HG03159 (cell line): ENCODE measurements around the gene HOMER2.
A peak's percentile ranks its signal among the peaks of the same experiment; 100 is the strongest.

ENCODE experiments used
- ATAC-seq: cut with Tn5 transposase; IDR thresholded peaks from one replicate; pipeline ENCODE4 v1.9.1; 2021; ENCODE audit warnings: mild to moderate bottlenecking, moderate library complexity; ENCODE audit not compliant: unreplicated experiment

HOMER2 gene

DNA sequence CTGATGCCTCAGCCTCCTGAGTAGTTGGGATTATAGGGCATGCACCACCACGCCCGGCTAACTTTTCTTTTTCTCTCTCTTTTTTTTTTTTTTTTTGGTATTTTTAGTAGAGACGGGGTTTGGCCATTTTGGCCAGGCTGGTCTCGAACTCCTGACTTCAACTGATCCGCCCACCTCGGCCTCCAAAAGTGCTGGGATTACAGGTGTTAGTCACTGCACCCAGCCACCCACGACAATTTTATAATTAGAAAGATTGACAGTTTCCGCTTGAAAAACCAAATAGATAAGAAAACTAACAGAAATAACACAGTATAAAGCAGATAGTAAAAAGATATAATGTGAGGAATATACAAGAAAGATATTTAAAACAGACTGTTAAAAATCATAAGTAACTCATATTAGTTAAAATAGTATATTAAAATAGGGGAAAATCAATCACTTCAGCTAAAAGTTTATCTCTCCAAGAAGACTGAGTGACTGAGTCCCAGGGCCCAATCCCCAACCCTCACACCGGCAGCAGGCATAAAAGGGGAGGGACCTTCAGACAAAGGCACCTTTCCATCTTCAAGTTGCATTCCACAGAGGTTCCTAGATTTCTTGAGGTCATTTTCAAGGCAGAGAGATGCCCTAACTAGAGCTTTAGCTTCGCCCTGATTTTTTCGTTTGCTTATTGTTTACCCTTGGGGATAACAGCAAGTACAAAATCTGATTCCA, 144.4 kb downstream of the HOMER2 start:
- no peak for ATAC-seq

DNA sequence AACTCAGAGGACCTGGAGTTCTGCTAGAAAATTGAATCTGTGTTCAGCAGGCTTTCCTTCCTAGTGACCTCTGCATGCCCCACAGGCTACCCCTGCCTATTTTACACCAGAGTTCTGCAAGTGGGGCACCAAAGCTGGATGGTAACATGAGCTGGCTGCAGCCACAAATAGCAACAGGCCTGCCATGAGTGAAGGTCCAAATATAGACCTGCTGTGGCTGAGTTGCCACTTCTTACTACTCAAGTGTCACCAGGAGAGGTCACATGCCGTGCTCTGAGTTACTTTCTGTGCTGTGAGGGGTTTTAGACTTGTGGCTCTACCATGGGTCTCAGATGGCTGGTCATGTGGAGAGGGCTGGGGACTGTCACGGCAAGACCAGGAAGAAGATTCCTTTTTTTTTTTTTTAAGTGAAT, 146.5 kb downstream of the HOMER2 start, which contains the start of gene FSD2:
Gene FSD2, minus strand, starts transcription at position 76 of the 413 bp plus-strand sequence. CDS start 18,679 bp downstream, outside the sequence.
- peak; percentile 53 for ATAC-seq

DNA sequence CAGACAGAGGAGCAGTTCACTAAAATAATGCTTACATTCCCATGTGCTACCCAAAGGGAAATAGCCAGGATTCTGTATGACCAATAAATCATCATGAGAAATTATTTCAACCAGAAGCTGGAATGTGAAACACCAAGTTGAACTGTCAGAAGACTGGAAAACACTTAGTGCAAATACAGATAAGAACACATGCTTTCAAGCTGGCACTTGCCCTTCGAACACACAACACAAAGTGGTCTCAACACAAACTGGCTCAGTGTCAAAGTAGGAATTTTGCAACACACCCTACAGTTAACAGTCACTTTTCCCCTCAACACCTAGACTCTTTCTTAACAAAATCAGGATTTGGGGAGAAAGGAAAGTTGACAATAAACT, 148.0 kb downstream of the HOMER2 start:
- no peak for ATAC-seq

DNA sequence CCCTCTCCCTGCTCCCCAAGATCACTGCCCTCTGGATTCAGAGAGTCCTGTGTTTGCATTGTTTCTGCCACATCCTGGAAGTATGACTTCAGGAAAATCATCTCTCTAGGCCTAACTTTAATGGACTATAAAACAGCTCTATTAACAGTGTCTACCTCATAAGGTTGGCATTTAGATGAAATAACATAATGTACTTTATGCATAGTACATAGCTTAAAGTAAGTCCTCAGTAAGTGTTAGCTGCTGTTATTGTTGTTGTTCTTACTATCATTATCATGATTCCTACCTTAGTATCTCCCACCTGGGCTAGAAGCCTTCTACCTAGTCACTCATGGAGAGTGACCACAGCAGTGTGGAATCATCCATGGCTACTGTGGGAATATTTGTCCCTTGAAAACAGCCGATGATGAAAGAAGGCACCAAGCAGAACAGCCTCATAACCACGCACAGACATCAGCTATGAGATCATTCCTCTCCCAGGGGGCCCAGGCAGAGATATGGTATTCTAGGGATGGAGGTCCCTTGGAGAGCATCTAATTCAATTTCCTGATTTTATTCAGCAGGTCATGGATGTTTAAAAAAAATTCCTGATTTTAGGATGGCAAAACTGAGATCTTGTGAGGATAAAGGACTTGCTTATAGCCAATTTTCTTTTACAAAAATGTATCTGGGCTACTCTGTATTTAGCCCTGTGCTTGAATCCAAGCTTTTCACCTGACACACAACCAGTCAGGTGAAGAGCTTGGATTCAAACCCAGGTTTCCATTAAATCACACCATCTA, 148.5 kb downstream of the HOMER2 start:
- no peak for ATAC-seq

DNA sequence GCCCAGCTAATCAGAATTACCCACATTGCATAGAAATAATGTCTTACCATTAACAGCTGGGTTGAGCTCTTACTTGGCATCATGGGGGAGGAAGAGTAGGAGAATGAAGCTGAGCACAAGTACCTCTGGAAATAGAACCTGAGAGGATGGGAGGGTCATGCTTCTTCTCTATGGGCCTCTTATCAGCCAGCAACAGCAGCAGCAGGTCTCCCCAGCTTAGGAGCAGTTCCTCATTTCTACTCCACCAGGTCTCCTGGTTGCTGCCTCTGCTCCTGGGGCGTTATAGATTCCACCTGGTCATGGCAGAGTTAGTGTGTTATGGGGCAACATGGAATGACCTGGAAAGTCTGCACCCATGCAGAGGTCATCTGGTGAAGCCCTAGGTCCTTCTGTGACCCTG, 150.0 kb downstream of the HOMER2 start:
- ATAC-seq = no peak

DNA sequence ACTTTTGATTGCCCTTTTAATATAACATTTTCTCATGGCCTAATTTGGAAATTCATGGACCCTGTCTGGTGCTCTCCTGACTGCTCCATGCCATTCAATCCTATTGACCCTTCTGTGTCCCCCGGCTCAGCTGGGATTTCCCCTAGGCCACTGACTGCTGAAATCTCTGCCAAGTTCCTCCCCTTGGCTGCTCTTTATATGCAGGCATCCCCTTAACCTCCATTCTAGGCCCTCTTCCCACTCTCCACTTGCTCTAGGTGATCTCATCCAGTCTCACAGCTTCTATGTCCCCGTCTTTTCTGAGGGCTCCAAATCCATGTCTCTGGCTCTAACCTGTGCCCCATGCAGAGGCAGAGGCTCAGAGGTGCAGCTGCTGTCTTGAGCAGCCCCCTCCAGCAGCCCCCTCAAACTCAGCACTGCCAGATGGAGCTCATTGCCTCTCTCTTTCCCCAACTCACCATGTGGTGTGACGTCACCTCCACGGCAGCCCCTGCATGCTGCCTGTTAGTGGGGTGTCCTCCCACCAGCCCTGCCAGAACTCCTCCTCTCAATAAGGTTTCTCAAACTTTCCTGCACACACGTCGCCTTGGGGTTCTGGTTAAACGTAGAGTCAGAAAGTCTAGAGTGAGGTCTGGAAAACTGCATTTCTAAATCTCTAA, 153.2 kb downstream of the HOMER2 start:
- no peak for ATAC-seq
